ENCODE measurements around the gene SMARCA1. TPM values are rescaled to one million over a fixed set of nuclear protein-coding genes. Genes with fewer than 3 reads are reported as not detected.

SMARCA1 gene, protein sequence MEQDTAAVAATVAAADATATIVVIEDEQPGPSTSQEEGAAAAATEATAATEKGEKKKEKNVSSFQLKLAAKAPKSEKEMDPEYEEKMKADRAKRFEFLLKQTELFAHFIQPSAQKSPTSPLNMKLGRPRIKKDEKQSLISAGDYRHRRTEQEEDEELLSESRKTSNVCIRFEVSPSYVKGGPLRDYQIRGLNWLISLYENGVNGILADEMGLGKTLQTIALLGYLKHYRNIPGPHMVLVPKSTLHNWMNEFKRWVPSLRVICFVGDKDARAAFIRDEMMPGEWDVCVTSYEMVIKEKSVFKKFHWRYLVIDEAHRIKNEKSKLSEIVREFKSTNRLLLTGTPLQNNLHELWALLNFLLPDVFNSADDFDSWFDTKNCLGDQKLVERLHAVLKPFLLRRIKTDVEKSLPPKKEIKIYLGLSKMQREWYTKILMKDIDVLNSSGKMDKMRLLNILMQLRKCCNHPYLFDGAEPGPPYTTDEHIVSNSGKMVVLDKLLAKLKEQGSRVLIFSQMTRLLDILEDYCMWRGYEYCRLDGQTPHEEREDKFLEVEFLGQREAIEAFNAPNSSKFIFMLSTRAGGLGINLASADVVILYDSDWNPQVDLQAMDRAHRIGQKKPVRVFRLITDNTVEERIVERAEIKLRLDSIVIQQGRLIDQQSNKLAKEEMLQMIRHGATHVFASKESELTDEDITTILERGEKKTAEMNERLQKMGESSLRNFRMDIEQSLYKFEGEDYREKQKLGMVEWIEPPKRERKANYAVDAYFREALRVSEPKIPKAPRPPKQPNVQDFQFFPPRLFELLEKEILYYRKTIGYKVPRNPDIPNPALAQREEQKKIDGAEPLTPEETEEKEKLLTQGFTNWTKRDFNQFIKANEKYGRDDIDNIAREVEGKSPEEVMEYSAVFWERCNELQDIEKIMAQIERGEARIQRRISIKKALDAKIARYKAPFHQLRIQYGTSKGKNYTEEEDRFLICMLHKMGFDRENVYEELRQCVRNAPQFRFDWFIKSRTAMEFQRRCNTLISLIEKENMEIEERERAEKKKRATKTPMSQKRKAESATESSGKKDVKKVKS
- polyA plus RNA-seq: 22.0 and 28.2 TPM in 2 replicates

DNA sequence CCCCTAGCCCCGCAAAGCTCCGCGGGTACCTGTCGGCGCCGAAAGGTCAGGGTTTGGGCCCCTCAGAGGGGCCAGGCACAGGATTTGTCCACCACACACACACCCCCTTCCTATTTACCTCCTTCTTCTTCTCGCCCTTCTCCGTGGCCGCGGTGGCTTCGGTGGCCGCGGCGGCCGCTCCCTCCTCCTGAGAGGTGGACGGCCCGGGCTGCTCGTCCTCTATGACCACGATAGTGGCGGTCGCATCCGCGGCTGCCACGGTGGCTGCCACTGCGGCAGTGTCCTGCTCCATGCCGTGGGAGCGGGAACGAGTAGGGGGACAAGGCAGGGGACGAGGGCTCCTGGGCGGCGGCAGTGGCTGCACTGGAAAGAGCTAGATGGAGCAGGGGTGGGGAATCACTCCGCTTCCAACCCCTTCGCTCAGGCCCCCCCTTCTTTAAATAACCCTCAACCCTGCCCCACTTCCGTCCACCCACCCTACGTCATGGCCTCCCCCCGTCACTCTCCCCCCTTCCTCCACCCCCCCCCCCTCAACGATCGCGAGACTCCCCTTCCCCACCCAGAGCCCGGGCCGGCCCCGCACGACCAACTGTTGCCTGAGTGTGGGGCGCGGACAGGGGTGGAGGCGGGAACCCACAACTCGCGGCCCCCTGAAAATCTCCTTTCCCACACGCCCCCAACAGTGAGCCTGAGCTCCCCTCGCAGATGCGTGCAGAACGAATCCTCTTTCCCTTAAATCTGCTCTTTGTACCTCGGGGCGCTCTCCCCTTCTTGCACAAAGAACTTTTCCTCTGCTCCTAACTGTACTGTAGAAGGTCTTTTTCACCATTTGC, at the start of gene SMARCA1:
TSS of gene SMARCA1 (minus strand) at position 412 of the 833 bp plus-strand sequence. CDS start at position 292, 120 bp downstream.

DNA sequence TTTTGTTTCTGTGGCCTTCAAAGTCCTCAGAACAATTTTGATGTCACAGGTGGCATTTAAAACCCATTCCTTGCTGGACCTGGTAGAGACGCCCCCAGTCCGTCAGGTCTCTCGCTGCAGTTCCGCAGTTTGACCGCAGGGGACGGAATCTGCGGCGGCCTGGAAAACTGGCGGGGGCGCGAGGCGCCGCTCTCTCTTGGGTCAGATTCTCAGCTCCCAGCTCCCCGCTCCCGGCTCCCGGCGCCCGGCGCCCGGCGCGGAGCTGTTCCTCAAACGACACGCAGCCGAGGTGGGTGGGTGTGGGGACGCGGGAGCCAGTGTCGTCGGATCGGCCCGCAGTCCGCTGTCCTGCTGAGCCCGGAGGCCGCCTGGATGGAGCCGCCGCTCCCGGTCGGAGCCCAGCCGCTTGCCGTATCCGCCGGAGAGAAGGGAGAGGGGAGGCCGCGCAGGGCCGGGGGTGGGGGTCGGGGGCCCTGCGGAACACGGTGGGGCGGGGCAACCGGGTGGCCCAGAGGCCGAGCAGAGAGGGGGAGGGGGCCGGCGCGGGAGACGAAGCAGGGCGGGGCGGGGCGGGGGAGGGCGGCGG, 16.9 kb upstream of the SMARCA1 start, which contains the start of gene OCRL:
TSS of gene OCRL (plus strand) at position 192 of the 586 bp plus-strand sequence. CDS start at position 373, 181 bp downstream.

Other genes with a start within 250 kb of the SMARCA1 start
- gene OCRL, start 16.8 kb upstream of the SMARCA1 start, polyA plus RNA-seq: 10.2 and 14.5 TPM in 2 replicates
- gene APLN, start 131.5 kb upstream of the SMARCA1 start, polyA plus RNA-seq: not detected in 2 replicates
- not detected in 2 replicates for gene XPNPEP2, start 215.5 kb upstream of the SMARCA1 start, polyA plus RNA-seq